HCT116 (cell line): ENCODE data around the gene METTL15. TPM values are rescaled to one million over a fixed set of nuclear protein-coding genes. Genes with fewer than 3 reads are reported as not detected.

Experiments
- ATAC-seq: fragments of 200-7000 bp; cut with Tn5 transposase; 2 replicates; pipeline ENCODE4 v1.9.1; 2020; ENCODE audit warnings: mild to moderate bottlenecking, moderate library complexity
- BruUV-seq: library from RNA; stranded (reverse); fragments of 400-500 nt; replicated peaks from 2 replicates; lab custom pipeline; 2021; lab: Mats Ljungman, UMichigan
- CTCF ChIA-PET: fragments of 300-600 bp; sonication (Branson Sonifier 250); formaldehyde crosslinking; loops from one replicate; lab custom pipeline; 2021; ENCODE audit warnings: antibody characterized with exemption; lab: Charles Lee
- POLR2A ChIA-PET: fragments of 300-600, 350-600 bp; sonication (Branson Sonifier 250); formaldehyde crosslinking; loops from one replicate; lab custom pipeline; 2021; ENCODE audit warnings: antibody characterized with exemption; lab: Charles Lee
- RAD21 ChIA-PET, 2 experiments: fragments of 300-600 bp; sonication (Branson Sonifier 250); formaldehyde crosslinking; loops; one replicate each; lab custom pipeline; 2023; ENCODE audit warnings: low total read pairs in 2 of 2; ENCODE audit not compliant: uncharacterized antibody in 2 of 2, unreplicated experiment in 2 of 2, low non-redundant PET in 1 of 2; lab: Charles Lee
- DNase-seq: peaks from one replicate; pipeline ENCODE4 v3.0.0-alpha.2; 2010; ENCODE audit warnings: low read depth, low spot score
- H2AFZ ChIP-seq: fragments of 200-600 bp; shearing (Covaris generic), sonication (generic); 2 replicates; pipeline ENCODE4 v1.6.1; 2017; ENCODE audit warnings: low read depth, mixed run types, mixed read lengths, antibody characterized with exemption, low read length; ENCODE audit not compliant: poor library complexity, severe bottlenecking
- H3K27ac ChIP-seq: 2 replicates; pipeline ENCODE4 v1.5.1; 2012; ENCODE audit warnings: low read depth, low read length
- H3K27me3 ChIP-seq: fragments of 200-600 bp; sonication (generic); 2 replicates; pipeline ENCODE4 v1.6.1; 2016; ENCODE audit warnings: mixed run types, low read length, mixed read lengths; ENCODE audit not compliant: insufficient read depth
- H3K36me3 ChIP-seq, 2 experiments: fragments of 200-500 bp in 1 of 2; fragments of 200-600 bp in 1 of 2; sonication (Bioruptor generic) in 1 of 2; sonication (generic) in 1 of 2; 2 replicates each; pipeline versions ENCODE4 v1.5.1 to v1.6.1; 2014 to 2016; ENCODE audit warnings: low read length in 2 of 2, inconsistent platforms in 1 of 2, mixed read lengths in 1 of 2, mixed run types in 1 of 2; ENCODE audit not compliant: insufficient read depth in 2 of 2, control insufficient read depth in 1 of 2
- H3K4me1 ChIP-seq, 2 experiments: fragments of 200-600 bp in 1 of 2; sonication (generic) in 1 of 2; 2 replicates each; pipeline versions ENCODE4 v1.5.1 to v1.6.1; 2012 to 2017; ENCODE audit warnings: low read length in 2 of 2, inconsistent platforms in 1 of 2, mild to moderate bottlenecking in 1 of 2, mixed read lengths in 1 of 2, mixed run types in 1 of 2, moderate library complexity in 1 of 2; ENCODE audit not compliant: insufficient read depth in 2 of 2, control insufficient read depth in 1 of 2
- H3K4me2 ChIP-seq: fragments of 200-600 bp; sonication (generic); 2 replicates; pipeline ENCODE4 v1.6.1; 2017; ENCODE audit warnings: mixed run types, low read length, mixed read lengths
- H3K4me3 ChIP-seq, 2 experiments: fragments of 200-600 bp in 1 of 2; sonication (generic) in 1 of 2; replicated peaks in 1 of 2; 2 replicates each; pipeline ENCODE4 v1.5.1; 2011 to 2016; ENCODE audit warnings: low read length in 2 of 2, control low read depth in 1 of 2, low read depth in 1 of 2, mild to moderate bottlenecking in 1 of 2, mixed read lengths in 1 of 2, mixed run types in 1 of 2
- H3K79me2 ChIP-seq: fragments of 200-600 bp; sonication (generic); 2 replicates; pipeline ENCODE4 v1.6.1; 2017; ENCODE audit warnings: mild to moderate bottlenecking, mixed run types, low read length, moderate library complexity, mixed read lengths; ENCODE audit not compliant: insufficient read depth
- H3K9ac ChIP-seq: fragments of 200-600 bp; sonication (generic); 2 replicates; pipeline ENCODE4 v1.6.1; 2016; ENCODE audit warnings: low read length, mixed read lengths
- H3K9me2 ChIP-seq: fragments of 200-600 bp; sonication (generic), shearing (Covaris generic); 2 replicates; pipeline ENCODE4 v1.6.1; 2017; ENCODE audit warnings: mixed run types, mild to moderate bottlenecking, moderate library complexity; ENCODE audit not compliant: insufficient read depth
- H3K9me3 ChIP-seq, 2 experiments: fragments of 200-500 bp in 1 of 2; fragments of 200-600 bp in 1 of 2; sonication (Bioruptor generic) in 1 of 2; sonication (generic) in 1 of 2; 2 replicates each; pipeline ENCODE4 v1.6.1; 2014 to 2017; ENCODE audit warnings: low read length in 2 of 2, mixed read lengths in 2 of 2, inconsistent platforms in 1 of 2, low read depth in 1 of 2, mild to moderate bottlenecking in 1 of 2, mixed run types in 1 of 2, moderate library complexity in 1 of 2; ENCODE audit not compliant: control insufficient read depth in 1 of 2, insufficient read depth in 1 of 2
- H4K20me1 ChIP-seq: fragments of 200-600 bp; sonication (generic), shearing (Covaris generic); 2 replicates; pipeline ENCODE4 v1.6.1; 2017; ENCODE audit warnings: mixed run types, mild to moderate bottlenecking, moderate library complexity; ENCODE audit not compliant: insufficient read depth
- CEBPB ChIP-seq: IDR thresholded peaks from 2 replicates; pipeline ENCODE4 v1.6.1; 2012; ENCODE audit warnings: low read depth
- ELF1 ChIP-seq: IDR thresholded peaks from 2 replicates; pipeline ENCODE4 v1.6.1; 2012; ENCODE audit warnings: low read depth, borderline replicate concordance
- EZH2 ChIP-seq: fragments of 200-600 bp; sonication (generic); IDR thresholded peaks from 2 replicates; pipeline ENCODE4 v1.6.1; 2017; ENCODE audit warnings: antibody characterized with exemption, mixed run types
- EZH2phosphoT487 ChIP-seq: fragments of 200-600 bp; IDR thresholded peaks from 2 replicates; pipeline ENCODE4 v1.6.1; 2018; ENCODE audit warnings: antibody characterized with exemption, borderline replicate concordance
- JUND ChIP-seq: IDR thresholded peaks from 2 replicates; pipeline ENCODE4 v1.6.1; 2012
- RAD21 ChIP-seq: IDR thresholded peaks from 2 replicates; pipeline ENCODE4 v1.6.1; 2012; ENCODE audit warnings: low read depth, mild to moderate bottlenecking
- SIN3A ChIP-seq: IDR thresholded peaks from 2 replicates; pipeline ENCODE4 v1.6.1; 2012; ENCODE audit warnings: low read depth
- SP1 ChIP-seq: IDR thresholded peaks from 2 replicates; pipeline ENCODE4 v1.6.1; 2012; ENCODE audit warnings: low read depth
- YY1 ChIP-seq: IDR thresholded peaks from 2 replicates; pipeline ENCODE4 v1.6.1; 2011; ENCODE audit warnings: low read length, low read depth, moderate library complexity, mild to moderate bottlenecking; ENCODE audit not compliant: insufficient replicate concordance; ENCODE audit errors: extremely low read depth
- ZBTB33 ChIP-seq: IDR thresholded peaks from 2 replicates; pipeline ENCODE4 v1.6.1; 2011; ENCODE audit warnings: mild to moderate bottlenecking, low read length, moderate library complexity; ENCODE audit not compliant: insufficient replicate concordance; ENCODE audit errors: extremely low read depth
- ZFX ChIP-seq: fragments of 450-650 bp; IDR thresholded peaks from 2 replicates; pipeline ENCODE4 v1.6.1; 2017
- intact Hi-C: fragments of 100-400 bp; cut with micrococcal nuclease; formaldehyde crosslinking; loops from 2 replicates; pipeline ENCODE4 v1.10.0; 2022
- total RNA-seq: library from RNA; stranded (reverse); gene quantifications from one replicate; pipeline ENCODE4 v1.2.1, GENCODE V29; 2021; ENCODE audit not compliant: unreplicated experiment
- TF ChIP-seq, protein P1 (sequence below): IDR thresholded peaks from 2 replicates; pipeline ENCODE4 v1.6.1; 2012
- TF ChIP-seq, protein P2 (sequence below): IDR thresholded peaks from 2 replicates; pipeline ENCODE4 v1.6.1; 2012; ENCODE audit warnings: low read depth

The METTL15 gene
- total RNA-seq, 1 experiment from 2014 or later: 25.3 TPM

DNA sequence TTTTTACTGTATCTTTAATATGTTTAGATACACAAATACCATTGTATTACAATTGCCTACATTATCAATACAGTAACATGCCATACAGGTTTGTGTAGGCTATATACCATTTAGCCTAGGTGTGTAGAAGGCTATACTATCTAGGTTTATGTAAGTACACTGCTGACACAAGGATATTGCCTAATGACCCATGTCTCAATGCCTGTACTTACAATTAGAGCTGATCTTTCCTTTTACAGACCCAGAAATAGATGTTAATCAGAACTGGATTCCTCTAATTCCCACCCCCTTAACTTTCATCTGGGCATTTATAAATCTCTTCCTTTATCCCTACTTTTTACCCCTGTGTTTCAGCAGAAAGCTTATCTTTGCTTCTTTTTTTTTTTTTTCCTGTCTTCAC, 229.5 kb downstream of the METTL15 start:
- no TSS peak for BruUV-seq
- CTCF ChIA-PET: no interaction called here

DNA sequence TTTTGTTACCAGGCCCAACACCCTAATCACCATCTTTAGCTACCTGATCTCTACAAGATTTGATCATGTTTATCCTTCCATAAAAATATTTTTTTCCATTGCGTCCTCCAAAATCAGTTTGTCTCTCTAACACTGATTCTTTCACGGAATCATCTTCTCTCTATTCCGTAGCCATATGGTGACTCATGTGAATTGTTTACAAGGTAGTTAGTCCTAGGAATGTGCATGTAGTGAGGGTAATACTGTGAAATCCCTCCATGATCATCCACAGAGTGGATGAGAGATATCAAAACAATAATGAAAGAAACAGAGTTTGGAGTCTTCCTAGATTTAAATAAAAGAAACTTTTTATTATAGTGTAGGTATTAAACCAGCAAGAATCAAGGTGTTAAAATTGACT, 230.2 kb downstream of the METTL15 start:
- H3K27ac ChIP-seq: no peak overlapping the region
- H3K4me1 ChIP-seq: peaks cover 7 to 10% of the 10 kb centered on the region in 2 experiments
- H2AFZ ChIP-seq: no peak overlapping the region
- H3K27me3 ChIP-seq: no peaks in the 10 kb centered on the region
- DNase-seq (no peak), ATAC-seq (no peak)
- peaks cover 0 to 5% of the 10 kb centered on the region in 2 experiments; a peak in 1 of 4 replicates for H3K9me3 ChIP-seq
- H3K9ac ChIP-seq: no peak overlapping the region
- no peaks in the 10 kb centered on the region for H3K9me2 ChIP-seq
- no peaks in the 10 kb centered on the region for H3K79me2 ChIP-seq
- TSS peak; percentile 12 for BruUV-seq
- no peak overlapping the region for H3K4me3 ChIP-seq
- RAD21 ChIA-PET: no interaction called here
- no peak overlapping the region for H3K4me2 ChIP-seq
- no peaks in the 10 kb centered on the region for H4K20me1 ChIP-seq
- intact Hi-C loops: no loop called here
- no peaks in the 10 kb centered on the region for H3K36me3 ChIP-seq
- CTCF ChIA-PET: no interaction called here
- POLR2A ChIA-PET: no interaction called here
- TF ChIP-seq EZH2: no peak
- no peak for TF ChIP-seq YY1
- TF ChIP-seq, protein P1, sequence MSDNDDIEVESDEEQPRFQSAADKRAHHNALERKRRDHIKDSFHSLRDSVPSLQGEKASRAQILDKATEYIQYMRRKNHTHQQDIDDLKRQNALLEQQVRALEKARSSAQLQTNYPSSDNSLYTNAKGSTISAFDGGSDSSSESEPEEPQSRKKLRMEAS: no peak
- TF ChIP-seq JUND: no peak
- no peak for TF ChIP-seq ZFX
- no peak for TF ChIP-seq ELF1
- TF ChIP-seq SP1: no peak
- TF ChIP-seq SIN3A: no peak
- TF ChIP-seq CEBPB: no peak
- no peak for TF ChIP-seq ZBTB33

More for the DNA sequence above, 229.5 kb downstream of the METTL15 start:
- Histone ChIP-seq H4K20me1 (no peaks in the 10 kb centered on the region), H3K9me3 (peaks cover 0 to 5% of the 10 kb centered on the region in 2 experiments; a peak in 1 of 4 replicates), H3K9ac (no peak overlapping the region), H3K79me2 (no peaks in the 10 kb centered on the region), H3K4me2 (no peak overlapping the region), H3K36me3 (no peaks in the 10 kb centered on the region), H3K27me3 (no peaks in the 10 kb centered on the region), H3K4me3 (no peak overlapping the region), H3K27ac (no peak overlapping the region), H3K9me2 (no peaks in the 10 kb centered on the region), H2AFZ (no peak overlapping the region), H3K4me1 (peaks cover under 1 to 4% of the 10 kb centered on the region in 2 experiments; a peak in 2 of 4 replicates)
- ATAC-seq (no peak), DNase-seq (no peak)
- intact Hi-C loops: no loop called here
- RAD21 ChIA-PET: no interaction called here
- POLR2A ChIA-PET: no interaction called here
- TF ChIP-seq, protein P2, sequence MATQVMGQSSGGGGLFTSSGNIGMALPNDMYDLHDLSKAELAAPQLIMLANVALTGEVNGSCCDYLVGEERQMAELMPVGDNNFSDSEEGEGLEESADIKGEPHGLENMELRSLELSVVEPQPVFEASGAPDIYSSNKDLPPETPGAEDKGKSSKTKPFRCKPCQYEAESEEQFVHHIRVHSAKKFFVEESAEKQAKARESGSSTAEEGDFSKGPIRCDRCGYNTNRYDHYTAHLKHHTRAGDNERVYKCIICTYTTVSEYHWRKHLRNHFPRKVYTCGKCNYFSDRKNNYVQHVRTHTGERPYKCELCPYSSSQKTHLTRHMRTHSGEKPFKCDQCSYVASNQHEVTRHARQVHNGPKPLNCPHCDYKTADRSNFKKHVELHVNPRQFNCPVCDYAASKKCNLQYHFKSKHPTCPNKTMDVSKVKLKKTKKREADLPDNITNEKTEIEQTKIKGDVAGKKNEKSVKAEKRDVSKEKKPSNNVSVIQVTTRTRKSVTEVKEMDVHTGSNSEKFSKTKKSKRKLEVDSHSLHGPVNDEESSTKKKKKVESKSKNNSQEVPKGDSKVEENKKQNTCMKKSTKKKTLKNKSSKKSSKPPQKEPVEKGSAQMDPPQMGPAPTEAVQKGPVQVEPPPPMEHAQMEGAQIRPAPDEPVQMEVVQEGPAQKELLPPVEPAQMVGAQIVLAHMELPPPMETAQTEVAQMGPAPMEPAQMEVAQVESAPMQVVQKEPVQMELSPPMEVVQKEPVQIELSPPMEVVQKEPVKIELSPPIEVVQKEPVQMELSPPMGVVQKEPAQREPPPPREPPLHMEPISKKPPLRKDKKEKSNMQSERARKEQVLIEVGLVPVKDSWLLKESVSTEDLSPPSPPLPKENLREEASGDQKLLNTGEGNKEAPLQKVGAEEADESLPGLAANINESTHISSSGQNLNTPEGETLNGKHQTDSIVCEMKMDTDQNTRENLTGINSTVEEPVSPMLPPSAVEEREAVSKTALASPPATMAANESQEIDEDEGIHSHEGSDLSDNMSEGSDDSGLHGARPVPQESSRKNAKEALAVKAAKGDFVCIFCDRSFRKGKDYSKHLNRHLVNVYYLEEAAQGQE: no peak
- no peak for TF ChIP-seq EZH2phosphoT487
- no peak for TF ChIP-seq EZH2
- TF ChIP-seq RAD21: no peak
- TF ChIP-seq ELF1: no peak
